GM12878 (cell line): Measurements from ENCODE around the gene DDR2. TPM values are rescaled to one million over a fixed set of nuclear protein-coding genes. Genes with fewer than 3 reads are reported as not detected.

Experiments
- ATAC-seq: fragments of 200-7000 bp; cut with Tn5 transposase; 3 replicates; pipeline ENCODE4 v1.9.1; 2020; ENCODE audit warnings: mild to moderate bottlenecking, moderate library complexity
- BruUV-seq: library from RNA; stranded (reverse); fragments of 400-500 nt; replicated peaks from 2 replicates; lab custom pipeline; 2021; lab: Mats Ljungman, UMichigan
- CTCF ChIA-PET: fragments of 300-600 bp; sonication (Branson Sonifier 250); formaldehyde crosslinking; extraction: SDS; loops from one replicate; lab custom pipeline; 2021; ENCODE audit warnings: inconsistent platforms; lab: Yijun Ruan, JAX
- POLR2A ChIA-PET: fragments of 350-600 bp; formaldehyde crosslinking; extraction: SDS; loops from one replicate; lab custom pipeline; 2021; ENCODE audit warnings: inconsistent platforms; lab: Charles Lee
- RAD21 ChIA-PET: fragments of 300-600 bp; sonication (Branson Sonifier 250); formaldehyde crosslinking; loops from one replicate; lab custom pipeline; 2023; ENCODE audit warnings: antibody characterized with exemption; ENCODE audit not compliant: unreplicated experiment; lab: Charles Lee
- SMC1A ChIA-PET: fragments of 300-600 bp; sonication (Branson Sonifier 250); formaldehyde crosslinking; loops from one replicate; lab custom pipeline; 2023; ENCODE audit not compliant: unreplicated experiment, uncharacterized antibody; lab: Charles Lee
- DNase-seq: peaks from one replicate; pipeline ENCODE4 v3.0.0-alpha.2; 2011; ENCODE audit warnings: low read depth, low spot score
- FAIRE-seq: peaks from 3 replicates; lab custom pipeline; 2011; peaks lifted over from hg19 to GRCh38; lab: Jason Lieb, UNC
- H2AFZ ChIP-seq: 2 replicates; pipeline ENCODE4 v1.6.0; 2011; ENCODE audit warnings: low read depth, low read length, control low read depth; ENCODE audit not compliant: control insufficient read depth
- H3K27ac ChIP-seq: 2 replicates; pipeline ENCODE4 v1.5.1; 2011; ENCODE audit warnings: control low read depth; ENCODE audit not compliant: control insufficient read depth, insufficient read depth
- H3K27me3 ChIP-seq, 2 experiments: replicated peaks in 1 of 2; 2 replicates each; pipeline versions ENCODE4 v1.6.0 to v1.6.1; 2011; ENCODE audit warnings: low read length in 1 of 2; ENCODE audit not compliant: control insufficient read depth in 2 of 2, insufficient read depth in 2 of 2
- H3K36me3 ChIP-seq, 2 experiments: 2 replicates each; pipeline ENCODE4 v1.5.1; 2011; ENCODE audit warnings: low read length in 1 of 2; ENCODE audit not compliant: control insufficient read depth in 2 of 2, insufficient read depth in 2 of 2
- H3K4me1 ChIP-seq: 2 replicates; pipeline ENCODE4 v1.6.1; 2011; ENCODE audit warnings: mild to moderate bottlenecking, low read length, moderate library complexity, mixed read lengths; ENCODE audit not compliant: control insufficient read depth, insufficient read depth
- H3K4me2 ChIP-seq: 2 replicates; pipeline ENCODE4 v1.6.0; 2011; ENCODE audit warnings: control low read depth; ENCODE audit not compliant: control insufficient read depth, insufficient read depth
- H3K4me3 ChIP-seq: fragments of 200-600 bp; sonication (generic); 2 replicates; pipeline ENCODE4 v1.5.1; 2016
- H3K79me2 ChIP-seq: 2 replicates; pipeline ENCODE4 v1.6.0; 2011; ENCODE audit warnings: low read length; ENCODE audit not compliant: control insufficient read depth, insufficient read depth
- H3K9ac ChIP-seq: 2 replicates; pipeline ENCODE4 v1.8.0; 2011; ENCODE audit warnings: low read length, control low read depth, mixed read lengths; ENCODE audit not compliant: control insufficient read depth, insufficient read depth
- H3K9me3 ChIP-seq: replicated peaks from 3 replicates; pipeline ENCODE4 v1.5.1; 2011; ENCODE audit warnings: mild to moderate bottlenecking, low read length; ENCODE audit not compliant: control insufficient read depth, insufficient read depth
- H4K20me1 ChIP-seq: 2 replicates; pipeline ENCODE4 v1.6.0; 2011; ENCODE audit not compliant: control insufficient read depth, insufficient read depth
- EP300 ChIP-seq, 2 experiments: fragments of 150-350 bp in 1 of 2; IDR thresholded peaks; 2 replicates each; pipeline ENCODE4 v1.6.1; 2011 to 2012; ENCODE audit warnings: low read depth in 2 of 2, low read length in 2 of 2, borderline replicate concordance in 1 of 2, improper control_type of control experiment in 1 of 2, inconsistent platforms in 1 of 2; ENCODE audit not compliant: control insufficient read depth in 1 of 2
- ESRRA ChIP-seq: IDR thresholded peaks from 2 replicates; pipeline ENCODE4 v1.6.1; 2012; ENCODE audit warnings: mild to moderate bottlenecking, low read length, improper control_type of control experiment
- HDAC6 ChIP-seq: fragments of 200-600 bp; sonication (generic); IDR thresholded peaks from one replicate; pipeline ENCODE4 v1.8.0; 2017; ENCODE audit warnings: antibody characterized with exemption; ENCODE audit not compliant: unreplicated experiment
- LARP7 ChIP-seq: fragments of 450-650 bp; IDR thresholded peaks from 2 replicates; pipeline ENCODE4 v1.6.1; 2017; ENCODE audit warnings: mild to moderate bottlenecking
- MLLT1 ChIP-seq: fragments of 450-650 bp; IDR thresholded peaks from 2 replicates; pipeline ENCODE4 v1.6.1; 2016; ENCODE audit warnings: mild to moderate bottlenecking
- MXI1 ChIP-seq: fragments of 150-350 bp; IDR thresholded peaks from 2 replicates; pipeline ENCODE4 v1.6.1; 2011; ENCODE audit warnings: low read depth, mild to moderate bottlenecking, inconsistent platforms, low read length, improper control_type of control experiment
- NR2C1 ChIP-seq: fragments of 450-650 bp; IDR thresholded peaks from 2 replicates; pipeline ENCODE4 v1.6.1; 2017; ENCODE audit warnings: antibody characterized with exemption, mild to moderate bottlenecking, moderate library complexity
- NRF1 ChIP-seq: conservative IDR thresholded peaks from 2 replicates; pipeline ENCODE4 v1.6.1; 2011; ENCODE audit warnings: mild to moderate bottlenecking, low read depth, low read length, improper control_type of control experiment
- PKNOX1 ChIP-seq: fragments of 450-650 bp; IDR thresholded peaks from 2 replicates; pipeline ENCODE4 v1.6.1; 2016; ENCODE audit warnings: mild to moderate bottlenecking
- RAD21 ChIP-seq: IDR thresholded peaks from 2 replicates; pipeline ENCODE4 v1.6.1; 2011; ENCODE audit warnings: mild to moderate bottlenecking, low read depth, low read length, moderate library complexity; ENCODE audit not compliant: insufficient read depth
- RELB ChIP-seq: fragments of 450-650 bp; IDR thresholded peaks from 2 replicates; pipeline ENCODE4 v1.6.1; 2017; ENCODE audit warnings: low read depth, mild to moderate bottlenecking, moderate library complexity
- TCF12 ChIP-seq: IDR thresholded peaks from 2 replicates; pipeline ENCODE4 v1.6.1; 2011; ENCODE audit warnings: low read depth, mild to moderate bottlenecking, low read length
- TCF3 ChIP-seq: IDR thresholded peaks from 2 replicates; pipeline ENCODE4 v1.6.1; 2012; ENCODE audit warnings: low read depth, mild to moderate bottlenecking, low read length, borderline replicate concordance; ENCODE audit not compliant: insufficient read depth
- WGBS: methylation state at CpG from one replicate; pipeline ENCODE4 v1.1.6; 2016; ENCODE audit warnings: low lambda C conversion rate; ENCODE audit not compliant: insufficient replicate concordance, insufficient coverage; ENCODE audit errors: missing lambda C conversion rate; 5-methylcytosine and 5-hydroxymethylcytosine counted together
- in situ Hi-C: fragments of 300-500 bp; cut with MboI; formaldehyde crosslinking; loops from 9 replicates; pipeline ENCODE4 v1.14.3; 2018; ENCODE audit warnings: mixed read lengths
- intact Hi-C: fragments of 100-400 bp; cut with micrococcal nuclease; formaldehyde crosslinking; loops from one replicate; pipeline ENCODE4 v1.14.2; 2022; ENCODE audit not compliant: unreplicated experiment
- polyA plus RNA-seq, 11 experiments: library from polyadenylated mRNA; depleted of rRNA in 4 of 11; unstranded in 6 of 11; stranded (reverse) in 5 of 11; fragments of >200 nt; fragmentation: Nextera tagmentation in 4 of 11; fragmentation: Illumina TruSeq in 1 of 11; extraction: Ambion mirVana in 4 of 11; extraction: Trizol in 1 of 11; gene quantifications; 1 replicate in 1 of 11; 2 replicates in 10 of 11; pipeline versions ENCODE4 v1.2.1 to v1.2.3, GENCODE V29; 2011 to 2016; ENCODE audit warnings: inconsistent platforms in 2 of 11, missing spikeins in 2 of 11, low read depth in 1 of 11
- total RNA-seq, 4 experiments: library from RNA; depleted of rRNA in 3 of 4; stranded (reverse); fragments of >200 nt in 3 of 4; fragmentation: Illumina TruSeq in 1 of 4; extraction: Trizol in 1 of 4; gene quantifications; 2 replicates each; pipeline versions ENCODE4 v1.2.1 to v1.2.3, GENCODE V29; 2013 to 2021
- TF ChIP-seq, protein P1 (sequence below): fragments of 450-650 bp; IDR thresholded peaks from 2 replicates; pipeline ENCODE4 v1.6.1; 2017; ENCODE audit warnings: antibody characterized with exemption, mild to moderate bottlenecking, moderate library complexity

Gene DDR2
- total and polyA plus RNA-seq, 10 of the 15 experiments (the other 5 are each of a cell fraction or from before 2014, with no cell fraction given): 1.9 to 8.8 (median 5.5) TPM

- ChIA-PET RAD21 (interaction anchor here (0.9 to 1.3 kb wide), 2 partner anchors 11 to 112 kb away, joined by 3 to 4 read pairs; no protein-coding TSS in a partner anchor), POLR2A (no interaction called here), CTCF (interaction anchor here (1.1 kb wide), 1 partner anchor 28 kb away, joined by 3 read pairs; no protein-coding TSS in a partner anchor), SMC1A (interaction anchor here (0.8 to 6.1 kb wide), 4 partner anchors 10 to 69 kb away, joined by 4 to 41 read pairs (median 6); partner anchors contain the start of gene DDR2)
- Histone ChIP-seq H3K4me3 (no peak overlapping the region), H3K9ac (no peak overlapping the region), H3K27ac (no peak overlapping the region), H2AFZ (no peak overlapping the region), H4K20me1 (no peaks in the 10 kb centered on the region), H3K79me2 (no peaks in the 10 kb centered on the region), H3K36me3 (no peaks in the 10 kb centered on the region), H3K4me1 (no peaks in the 10 kb centered on the region), H3K27me3 (no peaks in the 10 kb centered on the region), H3K4me2 (no peak overlapping the region), H3K9me3 (no peaks in the 10 kb centered on the region)
- FAIRE-seq (no peak), ATAC-seq (peak; percentile 46; the same call in 2 of the 3 replicates), DNase-seq (no peak)
- intact Hi-C loops: no loop called here
- 31% methylated on average over 7 of the region's 7 CpGs for WGBS
- in situ Hi-C loops: no loop called here
- BruUV-seq: no TSS peak
- TF ChIP-seq ESRRA: no peak
- no peak for TF ChIP-seq RAD21
- no peak for TF ChIP-seq TCF12
- no peak for TF ChIP-seq MLLT1
- no peak for TF ChIP-seq EP300 (IDR thresholded peaks at IDR 0.05; ENCODE audit: borderline replicate concordance in 1 of 2, control insufficient read depth in 1 of 2, low read depth in 2 of 2, low read length in 2 of 2)
- TF ChIP-seq TCF3: no peak
- TF ChIP-seq RELB: no peak
- TF ChIP-seq NR2C1: no peak
- no peak for TF ChIP-seq MXI1
- TF ChIP-seq HDAC6: no peak
- TF ChIP-seq, protein P1, sequence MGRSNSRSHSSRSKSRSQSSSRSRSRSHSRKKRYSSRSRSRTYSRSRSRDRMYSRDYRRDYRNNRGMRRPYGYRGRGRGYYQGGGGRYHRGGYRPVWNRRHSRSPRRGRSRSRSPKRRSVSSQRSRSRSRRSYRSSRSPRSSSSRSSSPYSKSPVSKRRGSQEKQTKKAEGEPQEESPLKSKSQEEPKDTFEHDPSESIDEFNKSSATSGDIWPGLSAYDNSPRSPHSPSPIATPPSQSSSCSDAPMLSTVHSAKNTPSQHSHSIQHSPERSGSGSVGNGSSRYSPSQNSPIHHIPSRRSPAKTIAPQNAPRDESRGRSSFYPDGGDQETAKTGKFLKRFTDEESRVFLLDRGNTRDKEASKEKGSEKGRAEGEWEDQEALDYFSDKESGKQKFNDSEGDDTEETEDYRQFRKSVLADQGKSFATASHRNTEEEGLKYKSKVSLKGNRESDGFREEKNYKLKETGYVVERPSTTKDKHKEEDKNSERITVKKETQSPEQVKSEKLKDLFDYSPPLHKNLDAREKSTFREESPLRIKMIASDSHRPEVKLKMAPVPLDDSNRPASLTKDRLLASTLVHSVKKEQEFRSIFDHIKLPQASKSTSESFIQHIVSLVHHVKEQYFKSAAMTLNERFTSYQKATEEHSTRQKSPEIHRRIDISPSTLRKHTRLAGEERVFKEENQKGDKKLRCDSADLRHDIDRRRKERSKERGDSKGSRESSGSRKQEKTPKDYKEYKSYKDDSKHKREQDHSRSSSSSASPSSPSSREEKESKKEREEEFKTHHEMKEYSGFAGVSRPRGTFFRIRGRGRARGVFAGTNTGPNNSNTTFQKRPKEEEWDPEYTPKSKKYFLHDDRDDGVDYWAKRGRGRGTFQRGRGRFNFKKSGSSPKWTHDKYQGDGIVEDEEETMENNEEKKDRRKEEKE: no peak
- no peak for TF ChIP-seq PKNOX1
- TF ChIP-seq LARP7: no peak
- no peak for TF ChIP-seq NRF1
Measured at GRCh38 chr1:162690672-162691434, 58.6 kb downstream of the DDR2 start.
